CD14-positive monocyte (primary cell): ENCODE measurements around the gene ROCK1. TPM values are rescaled to one million over a fixed set of nuclear protein-coding genes. Genes with fewer than 3 reads are reported as not detected.

Experiments used
- DNase-seq, 3 donors: peaks; one replicate each; pipeline ENCODE4 v3.0.0-alpha.2; 2011 to 2022
- H2AFZ ChIP-seq: 2 replicates; pipeline ENCODE4 v1.6.0; 2012; ENCODE audit warnings: mild to moderate bottlenecking, low read depth, low read length, inconsistent platforms; ENCODE audit not compliant: insufficient read depth, poor library complexity, severe bottlenecking
- H3K27ac ChIP-seq, 2 donors: 1 replicate in 1 of 2; 2 replicates in 1 of 2; pipeline ENCODE4 v1.5.1; 2012 to 2013; ENCODE audit warnings: low read length in 2 of 2, control low read depth in 1 of 2, inconsistent platforms in 1 of 2, low read depth in 1 of 2, mild to moderate bottlenecking in 1 of 2
- H3K27me3 ChIP-seq, 2 donors: one replicate each; pipeline versions ENCODE4 v1.6.0 to v1.6.1; 2011 to 2013; ENCODE audit warnings: low read length in 2 of 2; ENCODE audit not compliant: control insufficient read depth in 2 of 2, insufficient read depth in 2 of 2
- H3K36me3 ChIP-seq, 2 donors: replicated peaks in 1 of 2; 1 replicate in 1 of 2; 2 replicates in 1 of 2; pipeline versions ENCODE4 v1.5.1 to v1.6.1; 2012 to 2013; ENCODE audit warnings: low read length in 2 of 2, control low read depth in 1 of 2, inconsistent platforms in 1 of 2, mild to moderate bottlenecking in 1 of 2; ENCODE audit not compliant: insufficient read depth in 2 of 2, control insufficient read depth in 1 of 2
- H3K4me1 ChIP-seq, 2 donors: 1 replicate in 1 of 2; 2 replicates in 1 of 2; pipeline versions ENCODE4 v1.5.1 to v1.6.1; 2012 to 2013; ENCODE audit warnings: low read length in 2 of 2, control low read depth in 1 of 2, inconsistent platforms in 1 of 2, mild to moderate bottlenecking in 1 of 2, moderate library complexity in 1 of 2; ENCODE audit not compliant: insufficient read depth in 2 of 2, control insufficient read depth in 1 of 2
- H3K4me2 ChIP-seq: replicated peaks from 2 replicates; pipeline ENCODE3; 2012; ENCODE audit warnings: low read length, moderate library complexity, mild to moderate bottlenecking; ENCODE audit not compliant: poor library complexity, severe bottlenecking; ENCODE audit errors: extremely low read depth
- H3K4me3 ChIP-seq, 3 experiments: fragments of 200-600 bp in 1 of 3; sonication (generic) in 1 of 3; replicated peaks in 1 of 3; 1 replicate in 2 of 3; 2 replicates in 1 of 3; pipeline ENCODE4 v1.5.1; 2011 to 2013; ENCODE audit warnings: low read length in 3 of 3, mild to moderate bottlenecking in 3 of 3, control low read depth in 2 of 3, low read depth in 2 of 3, inconsistent platforms in 1 of 3, moderate library complexity in 1 of 3
- H3K79me2 ChIP-seq: 2 replicates; pipeline ENCODE4 v1.6.0; 2012; ENCODE audit warnings: mild to moderate bottlenecking, control low read depth, inconsistent platforms, low read length, moderate library complexity; ENCODE audit not compliant: insufficient read depth
- H3K9ac ChIP-seq: 2 replicates; pipeline ENCODE4 v1.6.0; 2017; ENCODE audit warnings: low read length, mild to moderate bottlenecking; ENCODE audit not compliant: insufficient read depth, poor library complexity, severe bottlenecking
- H3K9me3 ChIP-seq, 2 donors: replicated peaks in 1 of 2; 1 replicate in 1 of 2; 2 replicates in 1 of 2; pipeline versions ENCODE4 v1.5.1 to v1.6.1; 2012 to 2013; ENCODE audit warnings: low read length in 2 of 2, control low read depth in 1 of 2; ENCODE audit not compliant: control insufficient read depth in 1 of 2, insufficient read depth in 1 of 2
- H4K20me1 ChIP-seq: 2 replicates; pipeline ENCODE4 v1.6.0; 2012; ENCODE audit warnings: mild to moderate bottlenecking, low read length, control low read depth, moderate library complexity; ENCODE audit not compliant: insufficient read depth
- H3K27ac Mint-ChIP-seq, 7 donors: one replicate each; pipeline ENCODE4 v1.8.0; 2020; ENCODE audit warnings: mild to moderate bottlenecking in 7 of 7, mixed read lengths in 7 of 7, moderate library complexity in 6 of 7, inconsistent platforms in 2 of 7
- H3K27me3 Mint-ChIP-seq, 3 donors: one replicate each; pipeline ENCODE4 v1.8.0; 2021 to 2022; ENCODE audit warnings: low read depth in 3 of 3, mild to moderate bottlenecking in 3 of 3, mixed read lengths in 3 of 3, moderate library complexity in 3 of 3, inconsistent platforms in 1 of 3
- H3K36me3 Mint-ChIP-seq, 2 donors: one replicate each; pipeline ENCODE4 v1.8.0; 2020; ENCODE audit warnings: mixed read lengths in 2 of 2, inconsistent platforms in 1 of 2, mild to moderate bottlenecking in 1 of 2
- H3K4me1 Mint-ChIP-seq: one replicate; pipeline ENCODE4 v1.8.0; 2020; ENCODE audit warnings: mild to moderate bottlenecking, mixed read lengths
- H3K4me3 Mint-ChIP-seq, 2 donors: one replicate each; pipeline ENCODE4 v1.8.0; 2020; ENCODE audit warnings: mild to moderate bottlenecking in 2 of 2, mixed read lengths in 2 of 2, moderate library complexity in 1 of 2
- H3K9me3 Mint-ChIP-seq, 7 donors: one replicate each; pipeline ENCODE4 v1.8.0; 2020 to 2022; ENCODE audit warnings: mixed read lengths in 7 of 7, mild to moderate bottlenecking in 6 of 7, moderate library complexity in 6 of 7, inconsistent platforms in 2 of 7
- CTCF ChIP-seq: fragments of 200-600 bp; IDR thresholded peaks from one replicate; pipeline ENCODE4 v1.8.0; 2022; ENCODE audit warnings: antibody characterized with exemption, mild to moderate bottlenecking
- WGBS: methylation state at CpG from one replicate; pipeline ENCODE4 v1.1.5; 2013; ENCODE audit warnings: missing lambda C conversion rate; ENCODE audit not compliant: insufficient coverage; 5-methylcytosine and 5-hydroxymethylcytosine counted together
- intact Hi-C, 2 donors: fragments of 100-400 bp; cut with micrococcal nuclease; formaldehyde crosslinking; loops; one replicate each; pipeline versions ENCODE4 v1.15.0 to v1.15.1; 2023
- polyA plus RNA-seq, 3 donors: library from polyadenylated mRNA; depleted of rRNA in 1 of 3; unstranded in 2 of 3; stranded (reverse) in 1 of 3; fragments of 300-500 nt in 2 of 3; fragments of >200 nt in 1 of 3; fragmentation: Illumina TruSeq in 2 of 3; gene quantifications; 1 replicate in 2 of 3; 2 replicates in 1 of 3; pipeline ENCODE4 v1.2.3, GENCODE V29; 2012 to 2021

ROCK1 gene
- polyA plus RNA-seq, 3 donors: 10.2 to 35.3 (median 20.3) TPM

GRCh38 chr18:21083017-21083416 lies 28.6 kb downstream of the ROCK1 start:
- H2AFZ ChIP-seq: no peak overlapping the region
- H4K20me1 ChIP-seq: peaks cover 100% of the 10 kb centered on the region
- no peak for DNase-seq
- H3K4me3 ChIP-seq: no peak overlapping the region
- Mint-ChIP-seq H3K4me1 (peaks cover 51% of the 10 kb centered on the region), H3K27me3 (no peaks in the 10 kb centered on the region), H3K9me3 (peaks cover 0 to 5% (median 2%) of the 10 kb centered on the region in 7 donors), H3K4me3 (no peak overlapping the region), H3K36me3 (no peaks in the 10 kb centered on the region), H3K27ac (peak overlapping the region in 1 of 7 donors; percentile 27)
- peaks cover 100% of the 10 kb centered on the region for H3K79me2 ChIP-seq
- no peak overlapping the region for H3K27ac ChIP-seq
- no peak overlapping the region for H3K9ac ChIP-seq
- no peaks in the 10 kb centered on the region for H3K27me3 ChIP-seq
- no peaks in the 10 kb centered on the region for H3K9me3 ChIP-seq
- H3K4me2 ChIP-seq: no peak overlapping the region
- H3K36me3 ChIP-seq: no peaks in the 10 kb centered on the region
- intact Hi-C loops: no loop called here
- peaks cover 6 to 7% of the 10 kb centered on the region in 2 donors for H3K4me1 ChIP-seq
- TF ChIP-seq CTCF: no peak

DNA sequence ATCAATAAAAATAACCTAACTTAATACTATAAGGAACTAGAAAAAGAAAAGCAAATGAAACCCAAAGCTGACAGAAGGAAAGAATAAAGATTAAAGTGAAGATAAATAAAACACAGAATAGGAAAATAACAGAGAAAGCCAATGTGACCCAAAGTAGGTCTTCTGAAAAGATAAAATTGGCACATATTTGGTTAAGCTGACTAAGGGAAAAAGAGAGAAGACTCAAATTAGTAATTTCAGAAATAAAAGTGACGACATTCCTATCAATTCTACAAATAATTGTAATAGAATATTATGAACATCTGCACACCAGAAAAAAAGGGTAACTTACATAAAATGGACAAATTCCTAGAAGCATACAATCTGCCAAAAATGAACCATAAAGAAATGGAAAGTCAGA lies 30.2 kb downstream of the ROCK1 start:
- peaks cover 100% of the 10 kb centered on the region for H4K20me1 ChIP-seq
- no peak for DNase-seq
- peaks cover 6 to 7% of the 10 kb centered on the region in 2 donors for H3K4me1 ChIP-seq

More for the DNA sequence above, 30.2 kb downstream of the ROCK1 start:
- no peaks in the 10 kb centered on the region for H3K36me3 Mint-ChIP-seq
- no peaks in the 10 kb centered on the region for H3K36me3 ChIP-seq
- no peak for TF ChIP-seq CTCF
- H3K4me3 ChIP-seq: no peak overlapping the region
- H3K79me2 ChIP-seq: peaks cover 100% of the 10 kb centered on the region
- H3K9me3 Mint-ChIP-seq: peaks cover 0 to 4% (median 2%) of the 10 kb centered on the region in 7 donors
- no peaks in the 10 kb centered on the region for H3K27me3 ChIP-seq
- no peak overlapping the region for H3K9ac ChIP-seq
- no peak overlapping the region for H3K4me3 Mint-ChIP-seq
- H3K27ac Mint-ChIP-seq: peak overlapping the region in 1 of 7 donors; percentile 48
- H3K4me1 Mint-ChIP-seq: peaks cover 54% of the 10 kb centered on the region
- H3K4me2 ChIP-seq: no peak overlapping the region
- no peak overlapping the region for H2AFZ ChIP-seq
- no peak overlapping the region for H3K27ac ChIP-seq
- no peaks in the 10 kb centered on the region for H3K27me3 Mint-ChIP-seq
- intact Hi-C loops: no loop called here
- no CpG with 5 or more reads among the region's 1 CpG for WGBS
- H3K9me3 ChIP-seq: no peaks in the 10 kb centered on the region
